Head of caudate nucleus (tissue), 42 donors: ENCODE data around the gene FXYD4.
"Not testable (repeated sequence)": the region's sequence is repeated elsewhere in the genome, so short reads cannot be mapped to it uniquely, and the experiment has no call there.

ENCODE experiments used
- DNase-seq, 42 donors: peaks; one replicate each; pipeline versions ENCODE4 v3.0.0 to v3.0.0-alpha.2; 2020 to 2021; ENCODE audit warnings: mixed read lengths in 7 of 42
- intact Hi-C: fragments of 100-400 bp; cut with DNase I; formaldehyde crosslinking; loops from one replicate; pipeline ENCODE4 v1.15.0; 2022

FXYD4 gene

GRCh38 chr10:43390333-43390732, 18.9 kb downstream of the FXYD4 start:
- DNase-seq: peak in 1 of 42 donors; percentile 26
- intact Hi-C loops: no loop called here

GRCh38 chr10:43390759-43391158, 19.3 kb downstream of the FXYD4 start:
- intact Hi-C loops: no loop called here
- peak in 39 of 42 donors; percentile 22 to 83 (median 63) for DNase-seq

- intact Hi-C loops: no loop called here
Measured at GRCh38 chr10:43391496-43391895, 20.1 kb downstream of the FXYD4 start.

GRCh38 chr10:43392748-43393147, 21.3 kb downstream of the FXYD4 start:
- intact Hi-C loops: no loop called here
- no peak for DNase-seq

More at GRCh38 chr10:43391496-43391895, 20.1 kb downstream of the FXYD4 start:
- peak in 3 of 42 donors; percentile 12 to 22 (median 12) for DNase-seq

- intact Hi-C loops: not testable (repeated sequence)
- peak in 2 of 42 donors; percentile 5 to 13 for DNase-seq
Measured at GRCh38 chr10:43393186-43393585, 21.8 kb downstream of the FXYD4 start.

GRCh38 chr10:43393606-43394360, 22.3 kb downstream of the FXYD4 start:
- peak in 2 of 42 donors; percentile 3 to 10 for DNase-seq
- intact Hi-C loops: no loop called here

GRCh38 chr10:43394868-43395267, 23.4 kb downstream of the FXYD4 start:
- DNase-seq: peak in 3 of 42 donors; percentile 8 to 18 (median 8)
- intact Hi-C loops: loop anchor here (5.0 kb wide), 1 partner anchor 42 kb away; the partner anchor contains the start of gene ZNF487

GRCh38 chr10:43395571-43396060, 24.2 kb downstream of the FXYD4 start:
- intact Hi-C loops: loop anchor here (5.0 kb wide), 1 partner anchor 42 kb away; the partner anchor contains the start of gene ZNF487
- peak in 4 of 42 donors; percentile 16 to 43 (median 22) for DNase-seq

- DNase-seq: peak; percentile 36 to 93 (median 82)
Measured at GRCh38 chr10:43396061-43396927, 24.9 kb downstream of the FXYD4 start.

GRCh38 chr10:43396928-43397624, 25.6 kb downstream of the FXYD4 start:
- intact Hi-C loops: loop anchor here (5.0 kb wide), 1 partner anchor 40 kb away; the partner anchor contains the start of gene ZNF487

More at GRCh38 chr10:43396061-43396927, 24.9 kb downstream of the FXYD4 start:
- intact Hi-C loops: loop anchor here (5.0 kb wide), 1 partner anchor 41 kb away; the partner anchor contains the start of gene ZNF487

GRCh38 chr10:43398939-43399319, 27.5 kb downstream of the FXYD4 start:
- intact Hi-C loops: loop anchor here (5.0 kb wide), 1 partner anchor 38 kb away; the partner anchor contains the start of gene ZNF487
- no peak for DNase-seq

More at GRCh38 chr10:43396928-43397624, 25.6 kb downstream of the FXYD4 start:
- peak; percentile 63 to 94 (median 85) for DNase-seq

- intact Hi-C loops: loop anchor here (5.0 kb wide), 1 partner anchor 38 kb away; the partner anchor contains the start of gene ZNF487
- no peak for DNase-seq
Measured at GRCh38 chr10:43399320-43400310, 28.2 kb downstream of the FXYD4 start.

- peak in 3 of 42 donors; percentile 9 to 33 (median 22) for DNase-seq
- intact Hi-C loops: no loop called here
Measured at GRCh38 chr10:43401627-43402026, 30.2 kb downstream of the FXYD4 start.

- intact Hi-C loops: no loop called here
Measured at GRCh38 chr10:43402176-43402575, 30.7 kb downstream of the FXYD4 start.

GRCh38 chr10:43402880-43403452, 31.5 kb downstream of the FXYD4 start:
- DNase-seq: peak in 1 of 42 donors; percentile 28
- intact Hi-C loops: no loop called here

More at GRCh38 chr10:43402176-43402575, 30.7 kb downstream of the FXYD4 start:
- no peak for DNase-seq

GRCh38 chr10:43403911-43404703, 32.7 kb downstream of the FXYD4 start:
- DNase-seq: peak in 2 of 42 donors; percentile 10 to 17
- intact Hi-C loops: no loop called here
